IMR-90 (cell line): ENCODE data around the gene CDCA7. TPM values are rescaled to one million over a fixed set of nuclear protein-coding genes. Genes with fewer than 3 reads are reported as not detected.

Experiments
- ATAC-seq: fragments of 200-7000 bp; cut with Tn5 transposase; 2 replicates; pipeline ENCODE4 v1.9.1; 2020; ENCODE audit warnings: low read depth, mild to moderate bottlenecking, moderate library complexity
- BruUV-seq: library from RNA; stranded (reverse); fragments of 400-500 nt; replicated peaks from 2 replicates; lab custom pipeline; 2021; lab: Mats Ljungman, UMichigan
- CTCF ChIA-PET: fragments of 300-600 bp; formaldehyde crosslinking; extraction: SDS; loops from one replicate; lab custom pipeline; 2021; ENCODE audit warnings: antibody characterized with exemption; lab: Yijun Ruan, JAX
- POLR2A ChIA-PET: fragments of 300-600 bp; sonication (Branson Sonifier 250); formaldehyde crosslinking; loops from one replicate; lab custom pipeline; 2022; ENCODE audit warnings: antibody characterized with exemption; ENCODE audit not compliant: unreplicated experiment; lab: Charles Lee
- DNase-seq: peaks from one replicate; pipeline ENCODE4 v3.0.0; 2013
- H2AFZ ChIP-seq: replicated peaks from 2 replicates; pipeline ENCODE3; 2013; ENCODE audit warnings: low read length, mild to moderate bottlenecking; ENCODE audit not compliant: poor library complexity
- H2AK5ac ChIP-seq: 2 replicates; pipeline ENCODE4 v1.6.1; 2013; ENCODE audit warnings: low read depth, low read length, inconsistent platforms
- H2AK9ac ChIP-seq: replicated peaks from 2 replicates; pipeline ENCODE3; 2013; ENCODE audit warnings: mild to moderate bottlenecking, low read depth, low read length, moderate library complexity; ENCODE audit not compliant: poor library complexity
- H2BK120ac ChIP-seq: 2 replicates; pipeline ENCODE4 v1.6.1; 2013; ENCODE audit warnings: low read depth, low read length, inconsistent platforms
- H2BK15ac ChIP-seq: 3 replicates; pipeline ENCODE4 v1.6.1; 2013; ENCODE audit warnings: low read depth, low read length, inconsistent platforms
- H2BK20ac ChIP-seq: 2 replicates; pipeline ENCODE4 v1.6.1; 2013; ENCODE audit warnings: low read depth, mild to moderate bottlenecking, inconsistent platforms, low read length, moderate library complexity
- H2BK5ac ChIP-seq: 2 replicates; pipeline ENCODE4 v1.6.1; 2013; ENCODE audit warnings: mild to moderate bottlenecking, low read depth, low read length, inconsistent platforms; ENCODE audit not compliant: poor library complexity, severe bottlenecking
- H3K14ac ChIP-seq: replicated peaks from 2 replicates; pipeline ENCODE4 v1.6.1; 2013; ENCODE audit warnings: low read depth, low read length, inconsistent platforms
- H3K18ac ChIP-seq: 2 replicates; pipeline ENCODE4 v1.6.1; 2013; ENCODE audit warnings: low read depth, low read length, control low read depth
- H3K23ac ChIP-seq: 2 replicates; pipeline ENCODE4 v1.6.1; 2013; ENCODE audit warnings: low read depth, low read length, inconsistent platforms
- H3K27ac ChIP-seq: 2 replicates; pipeline ENCODE4 v1.5.1; 2013; ENCODE audit warnings: mild to moderate bottlenecking, control low read depth, low read length; ENCODE audit not compliant: insufficient read depth
- H3K27me3 ChIP-seq: 2 replicates; pipeline ENCODE4 v1.6.1; 2013; ENCODE audit warnings: low read length; ENCODE audit not compliant: control insufficient read depth, insufficient read depth
- H3K36me3 ChIP-seq: 2 replicates; pipeline ENCODE4 v1.6.1; 2013; ENCODE audit warnings: low read length, mixed read lengths; ENCODE audit not compliant: control insufficient read depth, insufficient read depth
- H3K4ac ChIP-seq: 2 replicates; pipeline ENCODE4 v1.6.1; 2013; ENCODE audit warnings: low read depth, low read length, inconsistent platforms
- H3K4me1 ChIP-seq: 2 replicates; pipeline ENCODE4 v1.6.1; 2013; ENCODE audit warnings: low read length, mixed read lengths; ENCODE audit not compliant: control insufficient read depth, insufficient read depth
- H3K4me2 ChIP-seq: 2 replicates; pipeline ENCODE4 v1.6.1; 2013; ENCODE audit warnings: low read depth, mild to moderate bottlenecking, control low read depth, low read length, moderate library complexity
- H3K4me3 ChIP-seq: 2 replicates; pipeline ENCODE4 v1.5.1; 2013; ENCODE audit warnings: low read depth, mild to moderate bottlenecking, control low read depth, low read length, moderate library complexity; ENCODE audit not compliant: insufficient read depth
- H3K56ac ChIP-seq: 2 replicates; pipeline ENCODE4 v1.6.1; 2013; ENCODE audit warnings: low read length, inconsistent platforms; ENCODE audit not compliant: insufficient read depth; ENCODE audit errors: extremely low read depth
- H3K79me1 ChIP-seq, 2 experiments: 2 replicates each; pipeline ENCODE4 v1.6.1; 2013; ENCODE audit warnings: low read length in 2 of 2, inconsistent platforms in 1 of 2, low read depth in 1 of 2
- H3K9ac ChIP-seq: 2 replicates; pipeline ENCODE4 v1.6.1; 2013; ENCODE audit warnings: low read depth, low read length, control low read depth
- H3K9me1 ChIP-seq: 2 replicates; pipeline ENCODE4 v1.6.1; 2013; ENCODE audit warnings: low read length, inconsistent platforms; ENCODE audit not compliant: insufficient read depth
- H3K9me3 ChIP-seq: 2 replicates; pipeline ENCODE4 v1.6.1; 2013; ENCODE audit warnings: low read length; ENCODE audit not compliant: control insufficient read depth, insufficient read depth
- H4K20me1 ChIP-seq: 2 replicates; pipeline ENCODE4 v1.6.1; 2013; ENCODE audit warnings: low read length, inconsistent platforms; ENCODE audit not compliant: insufficient read depth
- H4K5ac ChIP-seq: 2 replicates; pipeline ENCODE4 v1.6.1; 2013; ENCODE audit warnings: mild to moderate bottlenecking, low read depth, low read length, control low read depth
- H4K8ac ChIP-seq, 2 experiments: 2 replicates each; pipeline ENCODE4 v1.6.1; 2013; ENCODE audit warnings: low read depth in 2 of 2, low read length in 2 of 2, control low read depth in 1 of 2, inconsistent platforms in 1 of 2
- H4K91ac ChIP-seq: 2 replicates; pipeline ENCODE4 v1.6.1; 2013; ENCODE audit warnings: low read depth, low read length, inconsistent platforms; ENCODE audit not compliant: insufficient read depth
- BHLHE40 ChIP-seq: fragments of 150-350 bp; IDR thresholded peaks from 2 replicates; pipeline ENCODE4 v1.6.1; 2016; ENCODE audit warnings: mild to moderate bottlenecking, low read depth, low read length
- CEBPB ChIP-seq: IDR thresholded peaks from 2 replicates; pipeline ENCODE4 v1.6.1; 2012; ENCODE audit warnings: low read depth, low read length, improper control_type of control experiment
- CTCF ChIP-seq: conservative IDR thresholded peaks from 2 replicates; pipeline ENCODE4 v1.5.1; 2012; ENCODE audit warnings: mild to moderate bottlenecking, low read depth, low read length, improper control_type of control experiment
- FOS ChIP-seq: fragments of 150-350 bp; IDR thresholded peaks from 2 replicates; pipeline ENCODE4 v1.6.1; 2016; ENCODE audit warnings: low read depth, low read length
- MAZ ChIP-seq: IDR thresholded peaks from 2 replicates; pipeline ENCODE4 v1.6.1; 2012; ENCODE audit warnings: low read depth, mild to moderate bottlenecking, low read length, improper control_type of control experiment, moderate library complexity, borderline replicate concordance
- MXI1 ChIP-seq: IDR thresholded peaks from 2 replicates; pipeline ENCODE4 v1.6.1; 2012; ENCODE audit warnings: low read depth, mild to moderate bottlenecking, low read length, moderate library complexity, borderline replicate concordance
- NFE2L2 ChIP-seq: fragments of 150-350 bp; IDR thresholded peaks from 2 replicates; pipeline ENCODE4 v1.6.1; 2016; ENCODE audit warnings: low read depth, mild to moderate bottlenecking, low read length
- RCOR1 ChIP-seq: IDR thresholded peaks from 2 replicates; pipeline ENCODE4 v1.6.1; 2012; ENCODE audit warnings: mild to moderate bottlenecking, low read length, improper control_type of control experiment; ENCODE audit not compliant: insufficient replicate concordance
- RFX5 ChIP-seq: IDR thresholded peaks from 2 replicates; pipeline ENCODE4 v1.8.0; 2012; ENCODE audit warnings: low read depth, mild to moderate bottlenecking, low read length, moderate library complexity
- USF2 ChIP-seq: fragments of 150-350 bp; IDR thresholded peaks from 2 replicates; pipeline ENCODE4 v1.6.1; 2017; ENCODE audit warnings: mild to moderate bottlenecking, antibody characterized with exemption, low read length, low read depth
- WGBS, 2 experiments: methylation state at CpG; one replicate each; pipeline versions ENCODE4 v1.1.5 to v1.1.7; 2013; ENCODE audit warnings: missing lambda C conversion rate in 2 of 2; ENCODE audit not compliant: insufficient read length in 1 of 2; ENCODE audit errors: extremely low coverage in 2 of 2; 5-methylcytosine and 5-hydroxymethylcytosine counted together
- dilution Hi-C: fragments of 300-500 bp; cut with HindIII; formaldehyde crosslinking; loops from one replicate; pipeline ENCODE4 v1.14.3; 2018; ENCODE audit warnings: low sequenced_read_pairs; ENCODE audit not compliant: unreplicated experiment
- in situ Hi-C: fragments of 300-500 bp; cut with MboI; formaldehyde crosslinking; loops from 3 replicates; pipeline ENCODE4 v1.14.3; 2019; ENCODE audit warnings: low sequenced_read_pairs, inconsistent platforms, mixed read lengths
- intact Hi-C: fragments of 100-400 bp; cut with micrococcal nuclease; formaldehyde crosslinking; loops from 2 replicates; pipeline ENCODE4 v1.10.0; 2022
- polyA plus RNA-seq, 3 experiments: library from polyadenylated mRNA; depleted of rRNA; stranded (reverse); fragments of >200 nt; gene quantifications; 2 replicates each; pipeline ENCODE4 v1.2.3, GENCODE V29; 2012; ENCODE audit warnings: low replicate concordance in 1 of 3
- total RNA-seq: library from RNA; depleted of rRNA; stranded (reverse); fragments of >200 nt; gene quantifications from 2 replicates; pipeline ENCODE4 v1.2.3, GENCODE V29; 2012

Gene CDCA7
- total and polyA plus RNA-seq, 2 of the 4 experiments (the other 2 are of a cell fraction): 12.0 to 18.7 TPM

GRCh38 chr2:173305303-173305702 lies 49.4 kb upstream of the CDCA7 start:
- H3K9me1 ChIP-seq: no peaks in the 10 kb centered on the region
- H3K4me3 ChIP-seq: no peak overlapping the region
- H3K36me3 ChIP-seq: no peaks in the 10 kb centered on the region
- no peak overlapping the region for H4K8ac ChIP-seq
- H3K4me2 ChIP-seq: no peak overlapping the region
- no peak overlapping the region for H4K91ac ChIP-seq
- no peak for TF ChIP-seq MAZ
- no peak for TF ChIP-seq BHLHE40
- no peak for TF ChIP-seq MXI1
- no peak for TF ChIP-seq RFX5
- no peak for TF ChIP-seq CEBPB
- TF ChIP-seq NFE2L2: no peak
- TF ChIP-seq CTCF: no peak
- no peak for TF ChIP-seq USF2
- TF ChIP-seq FOS: no peak
- TF ChIP-seq RCOR1: no peak
- dilution Hi-C loops: no loop called here
- H2BK15ac ChIP-seq: no peak overlapping the region
- H3K27me3 ChIP-seq: peaks cover 10% of the 10 kb centered on the region
- H2AFZ ChIP-seq: no peak overlapping the region
- no peak overlapping the region for H3K27ac ChIP-seq
- no peak overlapping the region for H2BK120ac ChIP-seq
- POLR2A ChIA-PET: no interaction called here
- no peak overlapping the region for H3K23ac ChIP-seq
- H3K4ac ChIP-seq: no peak overlapping the region
- no peak overlapping the region for H3K18ac ChIP-seq
- no peaks in the 10 kb centered on the region for H3K9me3 ChIP-seq
- intact Hi-C loops: no loop called here
- no CpG with 5 or more reads among the region's 2 CpGs for WGBS, 2 experiments
- H2AK9ac ChIP-seq: no peak overlapping the region
- no peak overlapping the region for H2BK20ac ChIP-seq
- H2AK5ac ChIP-seq: no peak overlapping the region
- H4K20me1 ChIP-seq: no peaks in the 10 kb centered on the region
- no peak overlapping the region for H2BK5ac ChIP-seq
- CTCF ChIA-PET: no interaction called here
- BruUV-seq: no TSS peak
- no peak overlapping the region for H3K9ac ChIP-seq
- in situ Hi-C loops: no loop called here
- no peaks in the 10 kb centered on the region for H3K79me1 ChIP-seq
- no peak for ATAC-seq
- no peak overlapping the region for H4K5ac ChIP-seq
- DNase-seq: no peak
- H3K56ac ChIP-seq: no peak overlapping the region
- no peak overlapping the region for H3K14ac ChIP-seq
- no peaks in the 10 kb centered on the region for H3K4me1 ChIP-seq
